HG02852 (cell line): ENCODE measurements around the gene SPR.
A peak's percentile ranks its signal among the peaks of the same experiment; 100 is the strongest.

Source experiments
- ATAC-seq: cut with Tn5 transposase; IDR thresholded peaks from one replicate; pipeline ENCODE4 v1.9.1; 2021; ENCODE audit warnings: mild to moderate bottlenecking, moderate library complexity; ENCODE audit not compliant: unreplicated experiment

The SPR gene

GRCh38 chr2:72931280-72931910 lies 44.2 kb downstream of the SPR start:
- ATAC-seq: no peak

DNA sequence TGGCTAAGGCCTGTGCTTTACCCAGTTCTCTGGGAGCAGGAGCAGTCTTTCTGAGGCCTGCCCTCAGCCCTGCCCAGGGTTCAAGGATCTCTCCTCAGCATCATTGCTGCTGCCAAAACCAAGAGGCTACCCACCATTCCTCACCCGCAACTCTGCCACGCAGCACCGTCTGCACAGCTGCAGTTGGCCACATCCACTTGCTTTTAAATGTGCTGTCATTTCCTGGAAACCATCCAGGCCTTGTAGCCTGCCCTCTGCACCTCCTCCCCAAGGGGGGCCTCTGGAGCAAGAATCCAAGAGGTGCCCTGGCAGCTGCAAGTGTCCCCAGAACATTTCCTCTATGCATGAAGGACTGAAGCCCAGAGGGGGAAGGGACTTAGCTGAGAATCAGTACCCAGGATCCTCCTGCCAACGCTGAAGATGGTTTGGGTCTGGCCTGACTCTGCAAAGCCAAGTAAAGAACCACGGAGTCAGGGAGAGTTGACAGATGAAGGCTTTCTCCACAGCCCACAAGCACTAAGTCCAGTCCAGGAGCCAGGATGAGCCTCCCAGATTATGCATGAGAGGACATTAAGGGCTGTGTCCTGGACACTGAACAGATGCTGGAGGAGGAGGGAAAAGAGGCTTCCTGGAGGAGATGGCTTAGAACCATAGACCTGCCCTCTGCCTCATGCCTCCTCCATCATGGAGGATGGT lies 45.0 kb downstream of the SPR start:
- no peak for ATAC-seq

DNA sequence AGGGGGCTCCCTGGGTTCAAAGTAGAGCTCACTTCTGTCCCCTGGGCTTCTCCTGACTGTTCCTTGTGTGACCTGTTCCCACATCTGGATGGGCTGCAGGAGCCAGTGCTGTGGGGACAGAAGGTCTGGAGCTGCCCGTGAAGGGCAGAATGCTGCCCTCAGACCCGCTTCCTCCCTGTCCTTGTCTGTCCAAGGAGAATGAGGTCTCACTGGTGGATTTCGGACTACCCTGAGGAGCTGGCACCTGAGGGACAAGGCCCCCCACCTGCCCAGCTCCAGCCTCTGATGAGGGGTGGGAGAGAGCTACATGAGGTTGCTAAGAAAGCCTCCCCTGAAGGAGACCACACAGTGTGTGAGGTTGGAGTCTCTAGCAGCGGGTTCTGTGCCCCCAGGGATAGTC lies 45.6 kb downstream of the SPR start:
- no peak for ATAC-seq

DNA sequence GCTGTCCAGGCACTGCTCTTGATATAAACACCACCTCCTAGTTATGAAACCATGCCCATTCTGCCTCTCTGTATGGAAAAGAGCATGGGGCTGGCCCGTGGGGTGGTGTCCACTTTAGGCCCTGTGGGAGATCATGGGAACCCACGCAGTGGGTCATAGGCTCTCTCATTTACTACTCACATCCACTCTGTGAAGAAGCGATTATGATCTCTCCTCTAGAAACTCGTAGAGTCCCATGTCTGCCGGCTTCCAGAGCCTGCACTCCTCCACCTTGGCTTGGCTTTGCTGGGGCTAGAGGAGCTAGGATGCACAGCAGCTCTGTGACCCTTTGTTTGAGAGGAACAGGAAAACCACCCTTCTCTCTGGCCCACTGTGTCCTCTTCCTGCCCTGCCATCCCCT lies 46.0 kb downstream of the SPR start:
- ATAC-seq: no peak

DNA sequence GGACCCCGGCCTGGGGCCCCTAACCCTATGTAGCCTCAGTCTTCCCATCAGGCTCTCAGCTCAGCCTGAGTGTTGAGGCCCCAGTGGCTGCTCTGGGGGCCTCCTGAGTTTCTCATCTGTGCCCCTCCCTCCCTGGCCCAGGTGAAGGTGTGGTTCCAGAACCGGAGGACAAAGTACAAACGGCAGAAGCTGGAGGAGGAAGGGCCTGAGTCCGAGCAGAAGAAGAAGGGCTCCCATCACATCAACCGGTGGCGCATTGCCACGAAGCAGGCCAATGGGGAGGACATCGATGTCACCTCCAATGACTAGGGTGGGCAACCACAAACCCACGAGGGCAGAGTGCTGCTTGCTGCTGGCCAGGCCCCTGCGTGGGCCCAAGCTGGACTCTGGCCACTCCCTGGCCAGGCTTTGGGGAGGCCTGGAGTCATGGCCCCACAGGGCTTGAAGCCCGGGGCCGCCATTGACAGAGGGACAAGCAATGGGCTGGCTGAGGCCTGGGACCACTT lies 46.5 kb downstream of the SPR start:
- no peak for ATAC-seq

DNA sequence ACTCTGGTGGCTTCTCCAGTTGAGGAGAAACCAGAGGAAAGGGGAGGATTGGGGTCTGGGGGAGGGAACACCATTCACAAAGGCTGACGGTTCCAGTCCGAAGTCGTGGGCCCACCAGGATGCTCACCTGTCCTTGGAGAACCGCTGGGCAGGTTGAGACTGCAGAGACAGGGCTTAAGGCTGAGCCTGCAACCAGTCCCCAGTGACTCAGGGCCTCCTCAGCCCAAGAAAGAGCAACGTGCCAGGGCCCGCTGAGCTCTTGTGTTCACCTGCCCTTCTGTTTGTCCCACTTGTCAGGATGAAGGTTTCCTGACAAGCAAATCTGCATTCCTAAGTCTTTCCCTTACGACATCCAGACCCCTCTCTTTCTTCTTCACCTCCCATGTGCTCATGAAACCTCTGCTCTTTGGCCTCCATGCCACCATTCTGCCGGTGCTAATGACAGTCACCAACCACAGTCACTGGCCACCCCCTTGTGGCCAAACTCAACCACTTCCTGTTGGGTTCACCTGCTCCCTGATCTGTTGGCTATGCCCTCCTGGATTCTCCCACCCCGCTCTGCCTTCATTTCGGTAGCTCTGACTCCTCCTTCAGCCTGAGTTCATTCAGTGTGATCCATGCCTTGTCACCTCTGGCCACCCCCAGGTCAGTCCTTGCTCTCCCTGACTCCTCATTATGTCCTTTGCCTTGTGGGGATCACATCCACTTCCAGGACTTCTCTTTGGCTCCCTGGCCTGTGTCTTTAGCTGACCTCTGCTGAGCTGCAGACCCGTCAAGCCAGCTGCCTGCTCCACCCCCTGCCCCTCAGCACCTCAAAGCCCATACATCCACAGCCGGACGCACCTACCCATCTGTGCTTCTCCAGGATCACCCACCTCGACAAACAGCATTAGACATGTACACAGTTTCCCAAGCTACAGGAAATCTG lies 47.7 kb downstream of the SPR start:
- ATAC-seq: peak; percentile 52

DNA sequence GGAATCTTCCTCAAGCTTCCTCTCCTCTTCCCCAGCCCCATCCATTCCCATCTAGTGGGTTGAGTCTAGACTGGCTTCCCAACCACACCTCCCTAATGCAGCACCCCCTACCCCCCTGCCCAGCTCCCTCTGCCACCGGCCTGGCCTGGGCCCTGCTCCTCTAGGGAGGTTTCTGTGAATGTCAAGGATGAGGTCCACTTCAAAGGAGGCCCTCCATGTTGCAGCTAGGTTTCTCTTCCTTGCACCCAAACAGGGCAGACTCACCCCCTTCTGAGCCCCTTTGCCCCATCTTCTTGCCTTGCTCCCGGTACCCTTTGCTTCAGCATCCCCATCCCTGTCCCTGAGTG lies 48.4 kb downstream of the SPR start:
- no peak for ATAC-seq

- no peak for ATAC-seq
Observed at GRCh38 chr2:72936660-72937355, 49.6 kb downstream of the SPR start.

DNA sequence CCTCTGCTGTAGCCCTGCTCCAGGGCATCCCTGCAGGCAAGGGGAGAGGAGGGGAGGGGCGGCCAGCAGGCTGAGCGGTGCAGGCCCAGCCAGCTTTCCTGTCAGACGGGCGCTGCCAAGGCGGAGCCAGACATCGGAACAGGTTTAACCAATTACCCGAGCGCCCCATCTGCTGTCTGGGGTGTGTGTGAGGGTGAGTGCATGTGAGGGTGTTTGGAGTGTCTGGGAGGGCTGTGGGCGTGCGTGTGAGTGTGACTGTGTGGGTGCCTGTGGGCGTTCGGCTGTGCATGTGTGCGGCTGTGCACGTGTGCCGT lies 50.1 kb downstream of the SPR start:
- ATAC-seq: no peak

DNA sequence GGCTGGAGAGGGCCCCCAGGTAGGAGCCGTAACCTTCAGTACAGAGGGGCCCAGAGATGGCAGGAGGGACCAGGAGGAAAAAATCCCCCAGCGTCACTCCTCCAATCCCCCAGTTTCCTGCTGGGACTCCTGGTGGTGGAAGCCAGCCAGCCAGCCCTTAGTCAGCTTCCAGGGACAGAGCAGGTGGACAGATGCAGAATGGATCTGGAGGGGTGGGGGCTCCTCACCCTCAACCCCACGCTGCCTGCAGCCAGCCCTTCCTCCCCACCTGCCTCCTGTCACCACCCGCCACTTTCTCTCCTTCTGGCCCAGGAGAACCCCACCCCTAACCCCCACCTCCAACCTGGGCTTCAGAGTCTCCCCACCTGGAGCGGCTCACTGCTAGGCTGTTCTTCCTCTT lies 51.2 kb downstream of the SPR start:
- no peak for ATAC-seq

- no peak for ATAC-seq
Observed at GRCh38 chr2:72940361-72940760, 53.2 kb downstream of the SPR start.

GRCh38 chr2:72940786-72941185 lies 53.6 kb downstream of the SPR start:
- ATAC-seq: no peak
